Esophagus squamous epithelium (tissue), 5 donors: ENCODE measurements around the gene MAP1A. TPM values are rescaled to one million over a fixed set of nuclear protein-coding genes. Genes with fewer than 3 reads are reported as not detected.

Experiments used
- DNase-seq: peaks from one replicate; lab custom pipeline; 2025; lab: John Stamatoyannopoulos, UW
- H3K27ac ChIP-seq, 4 donors: fragments of 200-600 bp; sonication (generic); one replicate each; pipeline ENCODE4 v1.5.1; 2016 to 2019; ENCODE audit warnings: mild to moderate bottlenecking in 1 of 4
- H3K27me3 ChIP-seq, 4 donors: fragments of 200-600 bp; sonication (generic); 1 replicate in 3 of 4; 2 replicates in 1 of 4; pipeline versions ENCODE4 v1.5.1 to v1.6.0; 2017 to 2021; ENCODE audit warnings: antibody characterized with exemption in 1 of 4
- H3K36me3 ChIP-seq, 3 donors: fragments of 200-600 bp; sonication (generic); one replicate each; pipeline ENCODE4 v1.5.1; 2016 to 2019
- H3K4me1 ChIP-seq, 3 donors: fragments of 200-600 bp; sonication (generic); one replicate each; pipeline ENCODE4 v1.5.1; 2017 to 2019
- H3K4me3 ChIP-seq, 4 donors: fragments of 200-600 bp; sonication (generic); 1 replicate in 3 of 4; 2 replicates in 1 of 4; pipeline ENCODE4 v1.5.1; 2016 to 2019; ENCODE audit warnings: mild to moderate bottlenecking in 2 of 4, moderate library complexity in 1 of 4
- H3K9me3 ChIP-seq, 3 donors: fragments of 200-600 bp; sonication (generic); one replicate each; pipeline ENCODE4 v1.5.1; 2016 to 2019
- POLR2A ChIP-seq, 4 donors: fragments of 450-650 bp; IDR thresholded peaks; one replicate each; pipeline ENCODE4 v1.6.1; 2017; ENCODE audit warnings: antibody characterized with exemption in 4 of 4, mild to moderate bottlenecking in 4 of 4, moderate library complexity in 3 of 4
- WGBS, 2 donors: methylation state at CpG; one replicate each; pipeline ENCODE4 v1.1.5; 2018; 5-methylcytosine and 5-hydroxymethylcytosine counted together
- intact Hi-C: fragments of 100-400 bp; cut with DNase I; formaldehyde crosslinking; loops from one replicate; pipeline ENCODE4 v1.15.0; 2022
- total RNA-seq, 4 donors: library from RNA; depleted of rRNA; stranded (reverse); fragments of >200 nt; gene quantifications; one replicate each; pipeline ENCODE4 v1.1.0, GENCODE V29; 2016
- TF ChIP-seq, protein P1 (sequence below), 6 experiments: fragments of 450-650 bp in 4 of 6; fragments of 200-600 bp in 2 of 6; sonication (generic) in 2 of 6; IDR thresholded peaks; one replicate each; pipeline ENCODE4 v1.5.1; 2016 to 2019; ENCODE audit warnings: antibody characterized with exemption in 6 of 6, mild to moderate bottlenecking in 4 of 6, moderate library complexity in 4 of 6
- donor health status: DM: yes; HTN: yes; CAD: no.

The MAP1A gene
- total RNA-seq, 4 donors from 2014 or later = 0.53 to 5.9 (median 2.3) TPM

DNA sequence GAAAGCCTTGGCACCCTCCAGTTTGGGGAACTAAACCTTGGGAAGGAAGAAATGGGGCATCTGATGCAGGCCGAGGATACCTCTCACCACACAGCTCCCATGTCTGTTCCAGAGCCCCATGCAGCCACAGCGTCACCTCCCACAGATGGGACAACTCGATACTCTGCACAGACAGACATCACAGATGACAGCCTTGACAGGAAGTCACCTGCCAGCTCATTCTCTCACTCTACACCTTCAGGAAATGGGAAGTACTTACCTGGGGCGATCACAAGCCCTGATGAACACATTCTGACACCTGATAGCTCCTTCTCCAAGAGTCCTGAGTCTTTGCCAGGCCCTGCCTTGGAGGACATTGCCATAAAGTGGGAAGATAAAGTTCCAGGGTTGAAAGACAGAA is 7.7 kb downstream of the MAP1A start:
- H3K36me3 ChIP-seq = peaks cover 0 to 44% (median 0%) of the 10 kb centered on the region in 3 donors
- WGBS, 2 donors = 83 to 90% methylated on average over 3 to 4 of the region's 4 CpGs
- H3K4me3 ChIP-seq = no peak overlapping the region
- no peaks in the 10 kb centered on the region for H3K4me1 ChIP-seq
- no peak overlapping the region for H3K27ac ChIP-seq
- no peaks in the 10 kb centered on the region for H3K9me3 ChIP-seq
- no peak for DNase-seq
- intact Hi-C loops = no loop called here
- no peaks in the 10 kb centered on the region for H3K27me3 ChIP-seq
- TF ChIP-seq POLR2A (IDR thresholded peaks at IDR 0.05) = no peak
- TF ChIP-seq, protein P1, sequence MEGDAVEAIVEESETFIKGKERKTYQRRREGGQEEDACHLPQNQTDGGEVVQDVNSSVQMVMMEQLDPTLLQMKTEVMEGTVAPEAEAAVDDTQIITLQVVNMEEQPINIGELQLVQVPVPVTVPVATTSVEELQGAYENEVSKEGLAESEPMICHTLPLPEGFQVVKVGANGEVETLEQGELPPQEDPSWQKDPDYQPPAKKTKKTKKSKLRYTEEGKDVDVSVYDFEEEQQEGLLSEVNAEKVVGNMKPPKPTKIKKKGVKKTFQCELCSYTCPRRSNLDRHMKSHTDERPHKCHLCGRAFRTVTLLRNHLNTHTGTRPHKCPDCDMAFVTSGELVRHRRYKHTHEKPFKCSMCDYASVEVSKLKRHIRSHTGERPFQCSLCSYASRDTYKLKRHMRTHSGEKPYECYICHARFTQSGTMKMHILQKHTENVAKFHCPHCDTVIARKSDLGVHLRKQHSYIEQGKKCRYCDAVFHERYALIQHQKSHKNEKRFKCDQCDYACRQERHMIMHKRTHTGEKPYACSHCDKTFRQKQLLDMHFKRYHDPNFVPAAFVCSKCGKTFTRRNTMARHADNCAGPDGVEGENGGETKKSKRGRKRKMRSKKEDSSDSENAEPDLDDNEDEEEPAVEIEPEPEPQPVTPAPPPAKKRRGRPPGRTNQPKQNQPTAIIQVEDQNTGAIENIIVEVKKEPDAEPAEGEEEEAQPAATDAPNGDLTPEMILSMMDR (IDR thresholded peaks at IDR 0.05) = no peak

DNA sequence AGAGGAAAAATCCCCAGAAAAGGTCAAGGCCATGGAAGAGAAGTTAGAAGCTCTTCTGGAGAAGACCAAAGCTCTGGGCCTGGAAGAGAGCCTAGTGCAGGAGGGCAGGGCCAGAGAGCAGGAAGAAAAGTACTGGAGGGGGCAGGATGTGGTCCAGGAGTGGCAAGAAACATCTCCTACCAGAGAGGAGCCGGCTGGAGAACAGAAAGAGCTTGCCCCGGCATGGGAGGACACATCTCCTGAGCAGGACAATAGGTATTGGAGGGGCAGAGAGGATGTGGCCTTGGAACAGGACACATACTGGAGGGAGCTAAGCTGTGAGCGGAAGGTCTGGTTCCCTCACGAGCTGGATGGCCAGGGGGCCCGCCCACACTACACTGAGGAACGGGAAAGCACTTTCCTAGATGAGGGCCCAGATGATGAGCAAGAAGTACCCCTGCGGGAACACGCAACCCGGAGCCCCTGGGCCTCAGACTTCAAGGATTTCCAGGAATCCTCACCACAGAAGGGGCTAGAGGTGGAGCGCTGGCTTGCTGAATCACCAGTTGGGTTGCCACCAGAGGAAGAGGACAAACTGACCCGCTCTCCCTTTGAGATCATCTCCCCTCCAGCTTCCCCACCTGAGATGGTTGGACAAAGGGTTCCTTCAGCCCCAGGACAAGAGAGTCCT is 9.0 kb downstream of the MAP1A start:
- no peak overlapping the region for H3K27ac ChIP-seq
- TF ChIP-seq POLR2A (IDR thresholded peaks at IDR 0.05) = no peak
- TF ChIP-seq, protein P1 (IDR thresholded peaks at IDR 0.05) = no peak
- peaks cover 0 to 37% (median 0%) of the 10 kb centered on the region in 3 donors for H3K36me3 ChIP-seq
- no peaks in the 10 kb centered on the region for H3K4me1 ChIP-seq
- no peak for DNase-seq
- H3K4me3 ChIP-seq = no peak overlapping the region
- H3K9me3 ChIP-seq = no peaks in the 10 kb centered on the region
- intact Hi-C loops = no loop called here
- 75 to 86% methylated on average over 7 of the region's 11 CpGs for WGBS, 2 donors
- no peaks in the 10 kb centered on the region for H3K27me3 ChIP-seq

DNA sequence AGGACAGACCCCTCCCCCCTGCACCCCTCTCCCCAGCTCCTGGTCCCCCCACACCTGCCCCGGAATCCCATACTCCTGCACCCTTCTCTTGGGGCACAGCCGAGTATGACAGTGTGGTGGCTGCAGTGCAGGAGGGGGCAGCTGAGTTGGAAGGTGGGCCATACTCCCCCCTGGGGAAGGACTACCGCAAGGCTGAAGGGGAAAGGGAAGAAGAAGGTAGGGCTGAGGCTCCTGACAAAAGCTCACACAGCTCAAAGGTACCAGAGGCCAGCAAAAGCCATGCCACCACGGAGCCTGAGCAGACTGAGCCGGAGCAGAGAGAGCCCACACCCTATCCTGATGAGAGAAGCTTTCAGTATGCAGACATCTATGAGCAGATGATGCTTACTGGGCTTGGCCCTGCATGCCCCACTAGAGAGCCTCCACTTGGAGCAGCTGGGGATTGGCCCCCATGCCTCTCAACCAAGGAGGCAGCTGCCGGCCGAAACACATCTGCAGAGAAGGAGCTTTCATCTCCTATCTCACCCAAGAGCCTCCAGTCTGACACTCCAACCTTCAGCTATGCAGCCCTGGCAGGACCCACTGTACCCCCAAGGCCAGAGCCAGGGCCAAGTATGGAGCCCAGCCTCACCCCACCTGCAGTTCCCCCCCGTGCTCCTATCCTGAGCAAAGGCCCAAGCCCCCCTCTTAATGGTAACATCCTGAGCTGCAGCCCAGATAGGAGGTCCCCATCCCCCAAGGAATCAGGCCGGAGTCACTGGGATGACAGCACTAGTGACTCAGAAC is 9.8 kb downstream of the MAP1A start:
- DNase-seq = no peak
- TF ChIP-seq POLR2A (IDR thresholded peaks at IDR 0.05) = no peak
- TF ChIP-seq, protein P1 (IDR thresholded peaks at IDR 0.05) = no peak
- intact Hi-C loops = no loop called here
- Histone ChIP-seq H3K9me3 (no peaks in the 10 kb centered on the region), H3K27ac (no peak overlapping the region), H3K4me3 (no peak overlapping the region), H3K36me3 (peaks cover 0 to 28% (median 0%) of the 10 kb centered on the region in 3 donors), H3K27me3 (no peaks in the 10 kb centered on the region), H3K4me1 (no peaks in the 10 kb centered on the region)
- WGBS, 2 donors = 93 to 100% methylated on average over 2 to 3 of the region's 9 CpGs

DNA sequence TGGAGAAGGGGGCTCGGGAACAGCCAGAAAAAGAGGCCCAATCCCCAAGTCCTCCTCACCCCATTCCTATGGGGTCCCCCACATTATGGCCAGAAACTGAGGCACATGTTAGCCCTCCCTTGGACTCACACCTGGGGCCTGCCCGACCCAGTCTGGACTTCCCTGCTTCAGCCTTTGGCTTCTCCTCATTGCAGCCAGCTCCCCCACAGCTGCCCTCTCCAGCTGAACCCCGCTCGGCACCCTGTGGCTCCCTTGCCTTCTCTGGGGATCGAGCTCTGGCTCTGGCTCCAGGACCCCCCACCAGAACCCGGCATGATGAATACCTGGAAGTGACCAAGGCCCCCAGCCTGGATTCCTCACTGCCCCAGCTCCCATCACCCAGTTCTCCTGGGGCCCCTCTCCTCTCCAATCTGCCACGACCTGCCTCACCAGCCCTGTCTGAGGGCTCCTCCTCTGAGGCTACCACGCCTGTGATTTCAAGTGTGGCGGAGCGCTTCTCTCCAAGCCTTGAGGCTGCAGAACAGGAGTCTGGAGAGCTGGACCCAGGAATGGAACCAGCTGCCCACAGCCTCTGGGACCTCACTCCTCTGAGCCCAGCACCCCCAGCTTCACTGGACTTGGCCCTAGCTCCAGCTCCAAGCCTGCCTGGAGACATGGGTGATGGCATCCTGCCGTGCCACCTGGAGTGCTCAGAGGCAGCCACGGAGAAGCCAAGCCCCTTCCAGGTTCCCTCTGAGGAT is 10.6 kb downstream of the MAP1A start:
- no peak overlapping the region for H3K4me3 ChIP-seq
- intact Hi-C loops = no loop called here
- TF ChIP-seq, protein P1 (IDR thresholded peaks at IDR 0.05) = no peak
- TF ChIP-seq POLR2A (IDR thresholded peaks at IDR 0.05) = no peak
- H3K4me1 ChIP-seq = no peaks in the 10 kb centered on the region
- H3K27me3 ChIP-seq = no peaks in the 10 kb centered on the region
- no peaks in the 10 kb centered on the region for H3K9me3 ChIP-seq
- DNase-seq = no peak
- 72 to 84% methylated on average over 5 to 6 of the region's 12 CpGs for WGBS, 2 donors
- peaks cover 0 to 22% (median 0%) of the 10 kb centered on the region in 3 donors for H3K36me3 ChIP-seq
- no peak overlapping the region for H3K27ac ChIP-seq
